GF-D8 (cell line): ENCODE results near the gene NT5C.

ENCODE experiments used
- DNase-seq: peaks from one replicate; lab custom pipeline; 2025; lab: John Stamatoyannopoulos, UW

Gene NT5C

GRCh38 chr17:75116737-75117136 is 14.8 kb downstream of the NT5C start:
- DNase-seq = no peak

- no peak for DNase-seq
Observed at GRCh38 chr17:75115555-75115954, 16.0 kb downstream of the NT5C start.

- DNase-seq = no peak
Observed at GRCh38 chr17:75114552-75115314, 16.8 kb downstream of the NT5C start.

- DNase-seq = peak; percentile 71
Observed at GRCh38 chr17:75113798-75114551, 17.6 kb downstream of the NT5C start.

GRCh38 chr17:75111777-75112335 is 19.7 kb downstream of the NT5C start:
- no peak for DNase-seq

GRCh38 chr17:75110234-75110937 is 21.2 kb downstream of the NT5C start:
- no peak for DNase-seq

GRCh38 chr17:75109407-75110233 is 21.9 kb downstream of the NT5C start, which contains the start of gene ARMC7:
Gene ARMC7 (plus strand): TSS chr17:75109969. CDS start chr17:75110289, 320 bp downstream.
- peak; percentile 54 for DNase-seq

GRCh38 chr17:75109046-75109406 is 22.5 kb downstream of the NT5C start:
- no peak for DNase-seq

GRCh38 chr17:75108193-75108592 is 23.3 kb downstream of the NT5C start:
- no peak for DNase-seq

- no peak for DNase-seq
Observed at GRCh38 chr17:75105126-75106080, 26.1 kb downstream of the NT5C start.

- DNase-seq = no peak
Observed at GRCh38 chr17:75103601-75104554, 27.7 kb downstream of the NT5C start.

GRCh38 chr17:75102385-75102821 is 29.1 kb downstream of the NT5C start:
- peak; percentile 39 for DNase-seq

- no peak for DNase-seq
Observed at GRCh38 chr17:75099881-75100595, 31.5 kb downstream of the NT5C start.

- no peak for DNase-seq
Observed at GRCh38 chr17:75098861-75099260, 32.7 kb downstream of the NT5C start.

- DNase-seq = no peak
Observed at GRCh38 chr17:75097865-75098264, 33.7 kb downstream of the NT5C start.

GRCh38 chr17:75096082-75096625 is 35.4 kb downstream of the NT5C start:
- peak; percentile 82 for DNase-seq

GRCh38 chr17:75094871-75095399 is 36.6 kb downstream of the NT5C start:
- DNase-seq = no peak
